ENCODE data around the gene MAU2.
"Not testable (repeated sequence)": the region's sequence is repeated elsewhere in the genome, so short reads cannot be mapped to it uniquely, and the experiment has no call there.

Gene MAU2

DNA sequence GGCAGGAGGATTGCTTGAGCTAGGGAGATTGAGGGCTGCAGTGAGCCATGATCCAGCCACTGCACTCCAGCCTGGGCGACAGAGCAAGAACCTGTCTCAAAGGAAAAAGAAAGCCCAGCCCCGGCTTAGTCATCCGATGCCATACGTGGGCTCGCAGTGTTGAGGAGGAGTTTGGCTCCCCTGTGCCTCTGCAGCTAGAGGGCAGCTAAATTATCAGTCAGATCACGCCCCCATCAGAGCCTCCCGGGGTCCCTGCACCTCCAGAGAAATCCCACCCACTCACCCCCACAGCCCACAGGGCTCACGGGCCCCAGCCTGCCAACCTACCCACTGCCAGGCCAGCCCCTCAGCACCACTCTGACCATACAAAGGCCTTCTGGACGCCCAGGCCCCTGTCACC lies 27.6 kb downstream of the MAU2 start:
- DNase-seq, result no peak

DNA sequence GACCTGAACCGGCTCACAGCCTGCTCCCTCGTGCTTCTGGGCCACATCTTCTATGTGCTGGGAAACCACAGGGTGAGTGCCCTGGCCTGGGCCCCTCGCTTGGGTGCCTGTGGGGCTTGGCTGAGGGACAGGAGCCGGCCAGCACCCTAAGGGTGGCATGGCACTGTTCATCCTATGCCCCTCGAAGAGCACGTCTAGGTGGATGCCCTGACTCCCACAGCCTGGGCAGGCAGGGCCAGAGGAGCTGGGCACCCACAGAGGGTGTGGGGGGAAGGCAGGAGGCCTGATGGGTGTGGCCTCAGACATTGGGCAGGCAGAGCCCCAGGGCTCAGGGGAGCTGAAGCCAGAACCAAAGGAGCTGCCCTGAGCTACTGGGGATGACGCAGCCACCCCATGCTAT lies 28.7 kb downstream of the MAU2 start:
- no peak for DNase-seq

DNA sequence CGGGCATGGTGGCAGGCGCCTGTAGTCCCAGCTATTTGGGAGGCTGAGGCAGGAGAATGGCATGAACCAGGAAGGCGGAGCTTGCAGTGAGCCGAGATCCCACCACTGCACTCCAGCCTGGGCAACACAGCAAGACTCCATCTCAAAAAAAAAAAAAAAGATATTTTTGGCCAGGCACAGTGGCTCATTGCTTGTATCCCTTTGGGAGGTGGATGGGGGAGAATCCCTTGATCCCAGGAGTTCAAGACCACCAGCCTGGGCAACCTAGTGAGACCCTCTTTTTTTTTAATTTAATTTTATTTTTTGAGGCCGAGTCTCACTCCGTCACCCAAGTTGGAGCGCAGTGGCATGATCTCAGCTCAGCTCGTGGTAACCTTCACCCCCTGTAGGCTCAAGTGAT lies 30.1 kb downstream of the MAU2 start:
- DNase-seq, result not testable (repeated sequence)

DNA sequence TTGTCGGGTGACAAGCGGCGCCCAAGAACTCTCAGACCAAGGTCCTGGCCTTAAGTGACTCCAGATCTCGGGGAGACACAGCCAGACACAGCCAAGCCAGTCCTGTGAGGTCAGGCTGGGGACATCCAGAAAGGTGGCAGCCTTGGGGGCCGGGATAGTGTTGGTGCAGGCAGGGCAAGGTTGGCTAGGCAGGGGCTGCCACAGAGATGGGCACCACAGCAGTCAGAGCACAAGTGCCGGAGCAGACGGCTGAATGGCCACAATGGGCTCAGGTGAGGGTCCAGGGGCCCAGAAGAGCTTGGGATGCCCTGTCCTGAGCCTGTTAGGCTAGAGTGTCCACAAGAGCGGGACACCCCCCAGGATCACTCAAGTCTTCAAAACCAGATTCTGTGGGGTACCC lies 32.2 kb downstream of the MAU2 start:
- no peak for DNase-seq

DNA sequence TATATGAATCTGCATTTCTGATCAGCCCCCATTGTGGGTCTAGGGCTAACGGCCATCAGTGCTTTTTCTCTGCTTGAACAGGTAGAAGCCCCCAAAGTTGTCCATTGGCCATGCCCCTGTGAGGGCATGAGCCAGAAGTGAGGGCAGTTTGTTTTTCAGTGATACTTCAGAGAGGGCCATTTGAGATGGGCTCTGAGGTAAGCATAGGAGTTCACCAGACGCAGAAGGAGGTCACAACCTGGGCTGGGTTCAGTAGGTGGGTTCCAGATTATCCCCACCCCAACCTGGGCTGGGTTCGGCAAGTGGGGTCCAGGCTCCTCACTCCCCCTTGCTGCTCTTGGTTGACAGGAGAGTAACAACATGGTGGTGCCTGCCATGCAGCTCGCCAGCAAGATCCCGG lies 33.4 kb downstream of the MAU2 start:
- DNase-seq, result no peak

DNA sequence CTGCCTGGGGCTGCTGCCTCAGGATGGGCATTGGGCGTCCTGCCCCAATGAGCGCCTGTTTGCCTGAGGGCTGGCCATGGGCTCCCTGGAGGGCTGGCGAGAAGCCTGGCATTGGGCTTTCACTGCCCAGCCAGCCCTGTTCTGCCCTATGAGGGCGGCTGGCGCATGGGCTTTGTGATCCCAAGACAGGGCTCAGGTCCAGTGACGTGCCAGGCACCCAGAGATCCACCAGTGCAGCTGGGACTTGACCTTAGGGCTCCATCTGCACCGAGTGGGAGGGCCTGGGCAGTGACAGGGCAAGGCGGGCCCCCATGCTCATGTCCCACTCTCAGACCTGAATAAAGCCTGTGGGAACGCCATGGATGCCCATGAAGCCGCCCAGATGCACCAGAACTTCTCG lies 34.3 kb downstream of the MAU2 start:
- DNase-seq, result no peak

DNA sequence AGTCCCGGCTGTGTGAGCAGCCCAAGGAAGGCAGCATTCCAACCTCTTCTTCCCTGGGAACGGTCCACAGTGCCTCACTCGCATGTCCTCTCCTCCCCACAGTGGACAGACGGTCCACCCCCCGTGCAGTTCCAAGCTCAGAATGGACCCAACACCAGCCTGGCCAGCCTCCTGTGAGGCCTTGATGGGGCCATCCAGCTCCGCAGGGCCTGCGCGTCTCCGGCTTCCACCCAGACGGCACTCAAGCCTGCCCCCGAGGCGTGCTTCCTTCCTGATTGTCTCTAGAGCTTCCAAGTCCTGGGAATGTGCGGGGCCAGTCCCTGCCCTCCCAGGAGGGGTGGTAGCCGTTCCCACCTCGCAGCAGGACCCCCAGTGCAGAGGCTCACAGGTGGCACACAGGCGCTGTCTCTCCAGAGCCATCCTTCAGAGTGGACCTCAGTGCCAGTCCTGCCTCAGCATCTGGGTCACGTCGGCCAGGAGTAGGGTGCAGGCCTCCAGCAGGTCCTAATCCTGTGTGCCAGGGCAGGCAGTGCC lies 35.0 kb downstream of the MAU2 start:
- DNase-seq, result no peak

DNA sequence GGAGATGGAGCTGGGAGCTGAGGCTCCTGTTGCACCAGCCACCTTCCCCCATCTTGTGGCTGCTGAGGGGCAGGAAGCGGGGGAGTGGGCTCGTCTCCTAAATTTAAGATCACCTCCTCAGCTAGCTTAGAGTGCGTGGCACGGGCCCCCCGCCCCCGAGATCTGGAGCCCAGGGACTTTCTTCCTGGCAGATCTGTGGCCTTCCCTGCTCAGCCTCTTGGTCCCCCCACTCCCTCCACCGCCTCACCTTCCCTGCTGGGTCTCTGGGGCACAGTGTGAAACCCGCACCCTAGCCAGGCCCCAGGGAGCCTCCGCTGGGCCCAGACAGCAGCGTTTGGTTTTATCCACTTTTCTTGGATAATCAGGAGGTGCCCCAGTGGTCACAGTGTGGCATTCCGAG lies 35.9 kb downstream of the MAU2 start:
- DNase-seq, result no peak

DNA sequence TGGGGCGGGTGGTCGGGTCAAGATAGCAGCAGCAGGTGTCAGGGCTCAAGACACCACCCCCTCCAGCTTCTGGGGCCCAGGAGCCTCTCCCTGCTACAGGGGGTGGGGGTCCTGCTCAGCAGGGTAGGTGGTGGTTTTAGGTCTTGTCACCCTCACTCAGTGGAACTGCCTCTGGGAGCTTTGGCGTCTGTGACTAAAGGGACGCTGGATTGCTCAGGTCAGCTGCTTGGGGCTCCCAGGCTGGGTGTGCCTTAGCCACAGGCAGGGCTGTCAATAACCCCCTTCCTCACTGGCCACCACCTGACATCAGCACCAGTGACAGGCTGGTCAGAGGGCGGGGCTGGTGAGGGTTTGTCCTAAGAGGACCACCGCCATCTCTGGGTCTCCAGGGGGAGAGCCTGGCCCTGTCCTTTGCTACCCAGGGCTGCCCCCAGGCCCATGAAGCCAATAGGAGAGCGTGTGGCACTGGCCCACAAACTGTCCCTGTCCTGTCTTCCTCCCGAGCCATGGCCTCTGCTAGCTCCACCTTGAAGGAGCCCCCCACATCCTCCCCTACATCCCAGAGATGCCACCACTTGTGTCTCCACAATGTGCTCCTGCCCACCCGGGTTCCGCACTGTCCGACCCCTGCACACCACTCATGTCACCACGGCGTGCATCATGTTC lies 36.4 kb downstream of the MAU2 start:
- no peak for DNase-seq

DNA sequence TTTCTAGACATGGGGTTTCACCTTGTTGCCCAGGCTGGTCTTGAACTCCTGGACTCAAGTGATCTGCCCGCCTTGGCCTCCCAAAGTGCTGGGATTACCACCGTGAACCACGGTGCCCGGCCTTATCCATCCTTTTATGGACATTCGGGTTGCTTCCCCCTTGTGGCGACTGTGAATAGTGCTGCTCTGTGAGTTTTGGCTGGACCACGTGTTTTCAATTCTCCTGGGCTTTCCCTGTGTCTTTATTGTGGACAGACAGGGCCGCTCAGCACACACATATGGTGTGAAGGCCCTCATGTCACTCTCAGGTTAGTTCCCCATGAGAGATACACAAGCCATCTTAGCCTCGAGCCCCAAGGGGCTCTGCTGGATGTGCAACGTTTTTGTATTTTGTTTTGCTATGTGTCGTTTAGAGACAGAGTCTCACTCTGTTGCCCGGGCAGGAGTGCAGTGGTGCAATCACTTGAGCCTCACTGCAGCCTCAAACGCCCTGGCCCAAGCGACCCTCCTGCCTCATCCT lies 40.5 kb downstream of the MAU2 start:
- DNase-seq, result peak; percentile 58

DNA sequence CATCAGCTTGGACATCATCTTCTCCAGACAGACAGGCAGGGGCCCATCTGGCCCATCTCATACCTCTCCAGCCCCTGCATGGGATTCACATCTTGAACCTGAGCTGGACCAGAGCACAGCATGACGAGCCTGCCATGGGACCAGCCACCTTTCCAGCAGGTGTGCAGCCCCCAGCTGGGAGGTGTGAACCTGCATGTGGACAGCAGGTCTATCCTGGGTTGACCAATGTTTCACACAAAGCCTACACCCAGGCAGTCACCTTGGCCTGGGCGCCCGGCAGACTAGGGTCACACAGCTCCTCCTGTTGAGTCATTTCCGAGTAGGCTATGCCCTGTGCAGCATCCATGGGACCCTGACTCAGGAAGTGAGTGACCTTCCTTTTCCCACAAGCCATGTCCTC lies 41.4 kb downstream of the MAU2 start:
- DNase-seq, result no peak

DNA sequence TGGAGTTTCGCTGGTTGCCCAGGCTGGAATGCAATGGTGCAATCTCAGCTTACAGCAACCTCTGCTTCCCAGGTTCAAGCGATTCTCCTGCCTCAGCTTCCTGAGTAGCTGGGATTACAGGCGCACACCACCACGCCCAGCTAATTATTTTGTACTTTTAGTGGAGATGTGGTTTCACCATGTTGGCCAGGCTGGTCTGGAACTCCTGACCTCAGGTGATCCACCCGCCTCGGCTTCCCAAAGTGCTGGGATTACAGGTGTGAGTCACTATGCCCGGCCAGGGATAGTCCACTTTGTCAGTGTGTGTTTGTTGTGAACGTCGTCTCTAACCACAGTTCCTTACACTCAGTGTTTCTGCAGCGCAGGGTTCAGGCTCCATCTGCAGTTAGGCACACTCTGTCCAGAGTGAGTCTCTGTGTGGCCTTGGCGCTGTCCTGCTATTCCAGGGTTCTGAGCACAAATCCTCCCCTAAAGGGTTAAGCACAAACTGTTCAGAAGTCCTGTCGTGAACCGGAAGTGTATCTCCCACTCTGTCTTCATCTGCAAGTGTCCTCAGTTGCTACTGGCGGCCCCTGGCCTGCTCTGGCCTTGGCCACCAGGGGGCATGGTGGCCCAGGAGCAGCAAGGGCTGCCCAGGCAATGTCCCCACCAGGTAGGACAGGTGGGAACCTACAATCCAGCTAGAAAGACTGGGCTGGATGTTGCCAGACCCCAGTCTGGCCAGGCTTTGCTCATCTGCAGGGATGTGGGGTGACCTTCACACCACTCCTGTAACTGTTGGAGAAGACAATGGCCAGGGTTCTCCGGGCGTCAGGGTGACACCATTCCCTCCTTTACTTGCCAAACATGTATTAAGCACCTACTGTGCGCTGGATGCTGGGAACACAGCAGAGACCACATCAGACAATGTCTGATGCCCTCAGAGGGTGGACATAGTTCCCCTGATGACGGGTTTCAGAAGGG lies 46.1 kb downstream of the MAU2 start:
- DNase-seq, result peak; percentile 91

DNA sequence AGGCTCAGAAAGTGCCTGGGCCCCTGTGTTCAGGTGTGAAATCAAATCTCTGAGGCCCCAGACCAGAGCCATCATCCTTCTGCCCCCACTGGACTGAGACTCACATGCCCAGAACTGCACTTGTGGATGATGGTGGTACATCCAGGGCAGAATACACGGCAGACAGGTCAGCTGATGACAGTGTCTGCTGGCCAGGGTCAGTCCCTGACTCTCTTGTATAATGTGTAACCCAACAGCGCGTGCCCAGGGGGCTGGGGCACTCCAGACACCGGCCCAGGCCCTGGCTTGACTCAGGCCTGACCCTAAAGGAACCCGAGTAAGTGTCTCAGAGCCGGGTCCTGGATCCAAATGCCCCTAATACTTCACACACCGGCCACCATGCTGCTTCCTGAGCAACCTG lies 47.5 kb downstream of the MAU2 start:
- no peak for DNase-seq

DNA sequence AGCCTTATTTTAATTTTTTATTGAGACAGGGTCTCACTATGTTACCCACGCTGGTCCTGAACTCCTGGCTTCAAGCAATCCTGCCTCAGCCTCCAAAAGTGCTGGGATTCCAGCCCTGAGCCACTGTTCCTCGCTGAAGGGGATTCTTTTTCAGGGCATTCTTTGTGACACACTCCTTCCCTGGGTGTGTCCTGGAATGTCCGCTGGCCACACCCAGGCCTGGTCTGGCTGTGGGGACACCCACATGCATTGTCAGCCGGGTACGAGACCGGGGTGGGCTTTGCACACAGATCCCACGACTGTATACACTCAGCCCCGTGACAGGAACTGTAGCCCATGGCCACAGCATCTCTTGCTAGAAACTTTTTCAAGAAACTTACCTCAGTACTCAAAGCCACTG lies 50.4 kb downstream of the MAU2 start:
- DNase-seq, result no peak

DNA sequence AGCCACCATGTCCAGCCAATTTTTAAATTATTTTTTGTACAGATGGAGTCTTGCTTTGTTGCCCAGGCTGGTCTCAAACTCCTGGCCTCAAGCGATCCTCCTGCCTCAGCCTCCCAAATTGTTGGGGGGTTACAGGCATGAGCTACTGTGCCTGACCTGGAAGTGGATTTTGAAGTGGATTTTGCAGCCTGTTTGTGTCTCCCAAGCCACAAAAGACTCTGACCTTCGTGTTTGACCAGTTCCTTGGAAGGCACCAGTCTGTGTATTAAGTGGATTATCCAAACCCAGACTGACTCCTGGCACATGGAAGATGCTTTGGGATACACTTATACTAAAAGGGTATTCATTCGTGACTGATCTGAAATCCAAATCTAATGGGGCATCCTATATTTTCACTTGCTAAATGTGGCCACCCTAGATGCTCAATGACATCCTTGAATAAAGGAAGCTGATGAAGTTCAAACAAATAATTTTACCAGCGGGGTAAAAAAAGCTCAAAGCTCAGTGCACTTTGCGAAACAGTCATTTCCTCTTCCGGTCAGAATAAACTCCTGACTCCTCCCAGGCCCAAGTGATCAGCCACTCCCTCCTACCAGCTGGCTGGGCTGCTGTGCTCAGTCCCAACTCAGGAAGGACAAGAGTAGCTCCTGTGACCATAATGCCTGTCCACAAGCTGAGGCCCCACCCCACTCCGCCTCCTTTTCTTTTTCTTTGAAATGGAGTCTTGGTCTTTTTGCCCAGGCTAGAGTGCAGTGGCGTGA lies 52.2 kb downstream of the MAU2 start:
- peak; percentile 14 for DNase-seq

DNA sequence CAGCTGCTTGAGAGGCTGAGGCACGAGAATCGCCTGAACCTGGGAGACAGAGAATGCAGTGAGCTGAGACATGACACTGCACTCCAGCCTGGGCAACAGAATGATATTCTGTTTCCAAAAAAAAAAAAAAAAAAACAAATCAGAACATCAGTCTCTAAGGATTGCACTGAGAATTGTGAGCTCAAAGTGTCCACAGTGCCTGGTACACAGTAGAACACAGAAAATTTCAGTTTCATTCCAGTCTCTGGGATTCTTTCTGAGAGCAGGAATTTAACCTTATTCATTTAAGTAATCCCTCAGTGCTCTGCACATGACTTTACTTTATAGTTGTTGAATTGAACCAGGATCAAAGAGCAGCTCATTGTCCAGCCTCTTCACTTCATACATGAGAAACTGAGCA lies 58.9 kb downstream of the MAU2 start:
- DNase-seq, result no peak

DNA sequence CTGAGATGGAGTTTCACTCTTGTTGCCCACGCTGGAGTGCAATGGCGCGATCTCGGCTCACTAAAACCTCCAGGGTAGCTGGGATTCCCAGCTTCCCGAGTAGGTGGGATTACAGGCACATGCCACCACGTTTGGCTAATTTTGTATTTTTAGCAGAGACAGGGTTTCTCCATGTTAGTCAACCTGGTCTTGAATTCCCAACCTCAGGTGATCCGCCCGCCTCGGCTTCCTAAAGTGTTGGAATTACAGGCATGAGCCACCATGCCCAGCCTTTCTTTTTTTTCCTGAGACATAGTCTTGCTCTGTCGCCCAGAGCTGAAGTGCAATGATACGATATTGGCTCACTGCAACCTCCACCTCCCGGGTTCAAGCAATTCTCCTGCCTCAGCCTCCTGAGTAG lies 59.7 kb downstream of the MAU2 start:
- DNase-seq, result not testable (repeated sequence)

DNA sequence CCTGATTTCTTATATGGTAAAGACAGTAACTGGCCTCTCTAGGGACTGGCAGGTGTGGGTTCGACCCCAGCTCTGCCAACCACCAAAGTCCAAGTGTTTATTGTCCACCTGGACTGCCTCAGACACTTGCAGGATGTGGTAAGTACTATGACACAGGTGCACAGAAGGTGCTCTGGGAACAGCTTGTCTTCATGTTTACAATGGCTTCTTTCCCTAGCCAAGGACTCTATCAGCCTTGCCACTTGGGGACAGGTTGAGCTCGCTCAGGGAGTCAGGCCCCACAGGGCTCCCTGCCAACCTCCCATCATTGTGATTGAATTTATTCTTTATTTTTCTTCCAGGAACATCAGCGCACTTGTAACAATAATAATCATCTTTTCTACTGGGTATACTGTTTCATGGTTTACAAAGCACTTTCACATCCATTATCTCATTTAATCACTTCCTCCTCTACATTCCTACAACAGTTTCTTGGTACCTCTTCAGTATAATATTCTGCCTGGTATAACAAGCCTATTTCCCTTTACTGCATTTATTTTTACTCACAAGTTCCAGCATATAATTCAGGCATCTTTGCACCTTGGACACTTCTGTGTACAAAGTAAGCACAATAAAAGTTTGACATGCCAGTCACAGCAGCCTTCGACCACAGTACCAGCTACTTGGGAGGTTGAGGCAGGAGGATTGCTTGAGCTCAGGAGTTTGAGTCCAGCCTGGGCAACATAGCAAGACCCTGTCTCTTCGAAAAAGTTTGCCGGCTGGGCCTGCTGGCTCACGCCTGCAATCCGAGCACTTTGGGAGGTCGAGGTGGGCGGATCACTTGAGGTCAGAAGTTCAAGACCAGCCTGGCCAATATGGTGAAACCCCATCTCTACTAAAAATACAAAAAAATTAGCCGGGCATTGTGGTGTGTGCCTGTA lies 60.6 kb downstream of the MAU2 start:
- no peak for DNase-seq

DNA sequence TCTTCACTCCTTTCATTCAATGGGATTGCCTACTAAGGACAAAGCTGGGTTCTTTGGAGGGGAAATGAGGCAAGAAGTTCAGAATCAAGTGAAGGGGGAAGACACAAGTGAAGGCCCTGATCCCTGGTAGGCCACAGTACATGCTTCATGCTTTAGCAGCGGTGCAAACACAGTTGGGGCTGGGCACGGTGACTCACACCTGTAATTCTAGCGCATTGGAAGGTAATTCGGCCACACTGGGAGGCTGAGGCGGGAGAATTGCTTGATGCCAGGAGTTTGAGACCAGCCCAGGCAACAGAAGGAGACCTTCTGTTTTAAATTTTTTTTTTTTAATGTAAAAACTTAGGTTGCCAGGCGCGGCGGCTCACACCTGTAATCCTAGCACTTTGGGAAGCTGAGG lies 61.5 kb downstream of the MAU2 start:
- DNase-seq, result no peak

DNA sequence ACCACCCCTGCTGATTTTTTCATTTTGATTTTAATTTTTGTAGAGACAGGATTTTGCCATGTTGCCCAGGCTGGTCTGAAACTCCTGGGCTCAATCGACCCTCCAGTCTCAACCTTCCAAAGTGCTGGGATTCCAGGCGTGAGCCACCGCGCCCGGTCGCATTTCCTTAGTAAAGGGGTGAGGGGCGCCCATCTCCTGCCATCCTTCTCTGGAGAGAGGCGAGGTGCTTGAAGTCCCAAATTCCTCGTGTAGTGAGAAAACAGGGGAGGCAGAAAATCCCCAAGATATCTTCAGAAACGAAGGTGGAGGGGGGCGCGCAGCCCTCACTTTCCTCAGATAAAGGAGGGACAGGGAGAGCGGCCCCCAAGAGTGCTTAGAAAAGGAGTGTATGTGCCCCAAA lies 63.9 kb downstream of the MAU2 start:
- no peak for DNase-seq

DNA sequence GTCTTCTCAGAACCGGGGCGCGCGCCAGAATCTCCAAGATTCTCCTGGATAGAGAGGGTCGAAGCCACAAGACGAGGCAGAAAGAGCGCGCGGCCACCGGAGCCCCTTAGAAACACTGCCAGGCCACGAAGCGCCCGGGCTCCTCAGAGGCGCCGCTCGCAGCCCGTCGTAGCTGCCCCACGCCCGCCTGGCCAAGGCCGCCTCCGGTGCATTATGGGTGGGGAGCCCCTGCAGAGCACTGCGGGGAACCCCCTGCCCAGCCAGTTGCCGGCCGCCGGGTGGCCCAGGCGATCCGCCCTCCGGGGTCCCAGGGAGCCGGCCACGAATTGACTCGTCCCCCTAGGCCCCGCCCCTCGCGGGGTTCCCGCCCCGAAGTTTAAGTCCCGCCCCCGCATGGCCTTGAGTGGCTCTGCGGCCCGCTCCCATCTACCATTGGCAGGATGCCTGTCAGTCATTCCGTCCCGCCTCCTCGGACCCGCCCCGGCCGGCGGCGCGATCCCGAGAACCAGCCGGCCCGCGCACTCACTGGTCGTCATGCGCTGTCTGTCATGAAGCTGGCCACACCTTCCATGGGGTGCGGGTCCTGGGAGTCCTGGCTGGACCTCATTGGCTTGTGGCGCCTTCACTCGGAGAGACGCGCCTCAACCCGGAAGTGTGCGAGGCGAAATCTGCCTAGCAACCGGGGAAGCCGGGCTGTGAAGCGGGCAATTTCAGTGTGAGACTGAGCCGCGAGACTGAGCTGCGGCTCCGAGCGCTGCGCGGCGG lies 64.7 kb downstream of the MAU2 start:
- DNase-seq, result peak; percentile 95
